ENCODE results near the gene ENO2. TPM values are rescaled to one million over a fixed set of nuclear protein-coding genes. Genes with fewer than 3 reads are reported as not detected.

ENO2 gene
- total and polyA plus RNA-seq, 5 donors, result 17.8 to 42.1 (median 34.6) TPM

- ATAC-seq (peak; percentile 78 to 79), DNase-seq (peak; percentile 93 to 97 (median 97))
- H3K9me3 ChIP-seq (ENCODE audit: control insufficient read depth, low read length), result no peaks in the 10 kb centered on the region
- intact Hi-C loops (cut with DNase I), result loop anchor here in 3 of 4 donors (2.0 to 10.0 kb wide), 4 partner anchors 18 to 170 kb away; partner anchors contain the start of gene ATN1 (in 1 of the 3)
- H3K27ac ChIP-seq (ENCODE audit: low read length), result peak overlapping the region; percentile 96
- H3K4me3 ChIP-seq (ENCODE audit: low read length), result peak overlapping the region; percentile 35
- H3K27me3 ChIP-seq (ENCODE audit: control insufficient read depth, insufficient read depth), result no peaks in the 10 kb centered on the region
- WGBS, result 3% methylated on average over 48 of the region's 48 CpGs
- H3K4me1 ChIP-seq (ENCODE audit: control insufficient read depth, insufficient read depth, low read length), result no peaks in the 10 kb centered on the region
Measured at GRCh38 chr12:6944381-6945186, 30.2 kb downstream of the ENO2 start.

- Histone ChIP-seq H3K4me3 (ENCODE audit: low read length) (no peak overlapping the region), H3K27me3 (ENCODE audit: control insufficient read depth, insufficient read depth) (no peaks in the 10 kb centered on the region), H3K9me3 (ENCODE audit: control insufficient read depth, low read length) (no peaks in the 10 kb centered on the region), H3K27ac (ENCODE audit: low read length) (no peak overlapping the region), H3K4me1 (ENCODE audit: control insufficient read depth, insufficient read depth, low read length) (no peaks in the 10 kb centered on the region)
- 79% methylated on average over 11 of the region's 11 CpGs for WGBS
- intact Hi-C loops (cut with DNase I), result loop anchor here in 3 of 4 donors (2.0 to 10.0 kb wide), 4 partner anchors 19 to 169 kb away; partner anchors contain the start of gene ATN1 (in 1 of the 3)
- no peak for ATAC-seq
- peak; percentile 24 to 64 (median 58) for DNase-seq
Measured at GRCh38 chr12:6945613-6946012, 31.2 kb downstream of the ENO2 start.

GRCh38 chr12:6946033-6946919 lies 31.9 kb downstream of the ENO2 start:
- Histone ChIP-seq H3K9me3 (ENCODE audit: control insufficient read depth, low read length) (no peaks in the 10 kb centered on the region), H3K4me1 (ENCODE audit: control insufficient read depth, insufficient read depth, low read length) (no peaks in the 10 kb centered on the region), H3K27me3 (ENCODE audit: control insufficient read depth, insufficient read depth) (no peaks in the 10 kb centered on the region), H3K4me3 (ENCODE audit: low read length) (no peak overlapping the region), H3K27ac (ENCODE audit: low read length) (no peak overlapping the region)
- intact Hi-C loops (cut with DNase I), result loop anchor here in 2 of 4 donors (5.0 to 10.0 kb wide), 2 partner anchors 166 to 169 kb away; no protein-coding TSS in a partner anchor
- DNase-seq (peak; percentile 57 to 77 (median 75)), ATAC-seq (no peak)
- 36% methylated on average over 32 of the region's 32 CpGs for WGBS

- intact Hi-C loops (cut with DNase I), result loop anchor here in 2 of 4 donors (5.0 to 10.0 kb wide), 2 partner anchors 165 to 168 kb away; no protein-coding TSS in a partner anchor
- WGBS, result 71% methylated on average over 8 of the region's 8 CpGs
- no peak for ATAC-seq
Measured at GRCh38 chr12:6946920-6947374, 32.6 kb downstream of the ENO2 start.

GRCh38 chr12:6947615-6948014 lies 33.2 kb downstream of the ENO2 start:
- DNase-seq (no peak), ATAC-seq (no peak)
- Histone ChIP-seq H3K4me3 (ENCODE audit: low read length) (no peak overlapping the region), H3K4me1 (ENCODE audit: control insufficient read depth, insufficient read depth, low read length) (no peaks in the 10 kb centered on the region), H3K9me3 (ENCODE audit: control insufficient read depth, low read length) (no peaks in the 10 kb centered on the region), H3K27ac (ENCODE audit: low read length) (no peak overlapping the region), H3K27me3 (ENCODE audit: control insufficient read depth, insufficient read depth) (no peaks in the 10 kb centered on the region)
- WGBS, result 87% methylated on average over 8 of the region's 8 CpGs
- intact Hi-C loops (cut with DNase I), result loop anchor here in 2 of 4 donors (5.0 to 10.0 kb wide), 2 partner anchors 165 to 167 kb away; no protein-coding TSS in a partner anchor

More at GRCh38 chr12:6946920-6947374, 32.6 kb downstream of the ENO2 start:
- H3K4me1 ChIP-seq (ENCODE audit: control insufficient read depth, insufficient read depth, low read length), result no peaks in the 10 kb centered on the region
- DNase-seq, result peak in 2 of 3 donors; percentile 11 to 40
- H3K4me3 ChIP-seq (ENCODE audit: low read length), result no peak overlapping the region
- no peaks in the 10 kb centered on the region for H3K27me3 ChIP-seq (ENCODE audit: control insufficient read depth, insufficient read depth)
- H3K9me3 ChIP-seq (ENCODE audit: control insufficient read depth, low read length), result no peaks in the 10 kb centered on the region
- H3K27ac ChIP-seq (ENCODE audit: low read length), result no peak overlapping the region

GRCh38 chr12:6948873-6949594 lies 34.7 kb downstream of the ENO2 start:
- Histone ChIP-seq H3K9me3 (ENCODE audit: control insufficient read depth, low read length) (no peaks in the 10 kb centered on the region), H3K4me3 (ENCODE audit: low read length) (no peak overlapping the region), H3K4me1 (ENCODE audit: control insufficient read depth, insufficient read depth, low read length) (no peaks in the 10 kb centered on the region), H3K27me3 (ENCODE audit: control insufficient read depth, insufficient read depth) (no peaks in the 10 kb centered on the region), H3K27ac (ENCODE audit: low read length) (no peak overlapping the region)
- WGBS, result 79% methylated on average over 15 of the region's 15 CpGs
- intact Hi-C loops (cut with DNase I), result loop anchor here in 2 of 4 donors (5.0 to 10.0 kb wide), 2 partner anchors 163 to 166 kb away; no protein-coding TSS in a partner anchor
- DNase-seq (peak in 2 of 3 donors; percentile 24 to 42), ATAC-seq (no peak)

- intact Hi-C loops (cut with DNase I), result loop anchor here in 1 of 4 donors (10.0 kb wide), 1 partner anchor 154 kb away; the partner anchor contains the start of gene C1RL
- no peak overlapping the region for H3K27ac ChIP-seq (ENCODE audit: low read length)
Measured at GRCh38 chr12:6950401-6950801, 36.0 kb downstream of the ENO2 start.

GRCh38 chr12:6950811-6951540 lies 36.6 kb downstream of the ENO2 start, which contains the start of gene PTPN6:
TSS of gene PTPN6 (plus strand) at chr12:6951356. CDS start at chr12:6951513, 157 bp downstream.
- intact Hi-C loops (cut with DNase I), result loop anchor here in 1 of 4 donors (10.0 kb wide), 1 partner anchor 154 kb away; the partner anchor contains the start of gene C1RL
- H3K4me1 ChIP-seq (ENCODE audit: control insufficient read depth, insufficient read depth, low read length), result no peaks in the 10 kb centered on the region
- DNase-seq, result peak; percentile 67 to 90 (median 86)
- 69% methylated on average over 25 of the region's 25 CpGs for WGBS
- no peaks in the 10 kb centered on the region for H3K27me3 ChIP-seq (ENCODE audit: control insufficient read depth, insufficient read depth)
- peak; percentile 12 to 20 for ATAC-seq
- peak within 1 kb of the TSS; percentile 1 for H3K4me3 ChIP-seq (ENCODE audit: low read length)
- peak within 1 kb of the TSS; percentile 22 for H3K27ac ChIP-seq (ENCODE audit: low read length)
- H3K9me3 ChIP-seq (ENCODE audit: control insufficient read depth, low read length), result no peaks in the 10 kb centered on the region

More at GRCh38 chr12:6950401-6950801, 36.0 kb downstream of the ENO2 start:
- WGBS, result 79% methylated on average over 1 of the region's 1 CpG
- H3K4me3 ChIP-seq (ENCODE audit: low read length), result no peak overlapping the region
- H3K9me3 ChIP-seq (ENCODE audit: control insufficient read depth, low read length), result no peaks in the 10 kb centered on the region
- no peak for DNase-seq
- no peaks in the 10 kb centered on the region for H3K4me1 ChIP-seq (ENCODE audit: control insufficient read depth, insufficient read depth, low read length)
- H3K27me3 ChIP-seq (ENCODE audit: control insufficient read depth, insufficient read depth), result no peaks in the 10 kb centered on the region
- ATAC-seq, result no peak

GRCh38 chr12:6951551-6952120 lies 37.3 kb downstream of the ENO2 start:
- Histone ChIP-seq H3K27me3 (ENCODE audit: control insufficient read depth, insufficient read depth) (no peaks in the 10 kb centered on the region), H3K27ac (ENCODE audit: low read length) (peak overlapping the region; percentile 22), H3K4me1 (ENCODE audit: control insufficient read depth, insufficient read depth, low read length) (no peaks in the 10 kb centered on the region), H3K4me3 (ENCODE audit: low read length) (peak overlapping the region; percentile 1), H3K9me3 (ENCODE audit: control insufficient read depth, low read length) (no peaks in the 10 kb centered on the region)
- WGBS, result 84% methylated on average over 20 of the region's 20 CpGs
- no peak for ATAC-seq
- intact Hi-C loops (cut with DNase I), result loop anchor here in 1 of 4 donors (10.0 kb wide), 1 partner anchor 153 kb away; the partner anchor contains the start of gene C1RL
- peak; percentile 20 to 54 (median 29) for DNase-seq
